HS-5 (cell line): Measurements from ENCODE around the gene EFNA2.

Source experiments
- DNase-seq: peaks from one replicate; pipeline ENCODE4 v3.0.0-alpha.2; 2012; ENCODE audit warnings: low read depth

The EFNA2 gene

GRCh38 chr19:1284293-1284978 is 1.2 kb upstream of the EFNA2 start:
- no peak for DNase-seq

GRCh38 chr19:1284979-1285736 is 515 bp upstream of the EFNA2 start:
- no peak for DNase-seq

GRCh38 chr19:1286487-1287353 is 1.0 kb downstream of the EFNA2 start:
- no peak for DNase-seq

GRCh38 chr19:1287354-1288225 is 1.9 kb downstream of the EFNA2 start:
- no peak for DNase-seq

GRCh38 chr19:1288226-1288612 is 2.5 kb downstream of the EFNA2 start:
- DNase-seq, result no peak

GRCh38 chr19:1288833-1289685 is 3.4 kb downstream of the EFNA2 start:
- no peak for DNase-seq

GRCh38 chr19:1289686-1290025 is 4.0 kb downstream of the EFNA2 start:
- DNase-seq, result no peak

- DNase-seq, result no peak
These were observed 4.6 kb downstream of the EFNA2 start for GRCh38 chr19:1290196-1290702.

- DNase-seq, result no peak
These were observed 5.3 kb downstream of the EFNA2 start for GRCh38 chr19:1290703-1291651.

GRCh38 chr19:1291761-1292418 is 6.2 kb downstream of the EFNA2 start:
- no peak for DNase-seq

GRCh38 chr19:1292419-1293151 is 6.9 kb downstream of the EFNA2 start:
- no peak for DNase-seq

GRCh38 chr19:1293782-1294604 is 8.3 kb downstream of the EFNA2 start:
- DNase-seq, result no peak

GRCh38 chr19:1294688-1295087 is 9.0 kb downstream of the EFNA2 start:
- DNase-seq, result no peak

GRCh38 chr19:1295169-1296012 is 9.7 kb downstream of the EFNA2 start:
- no peak for DNase-seq

GRCh38 chr19:1296078-1296477 is 10.4 kb downstream of the EFNA2 start:
- no peak for DNase-seq

GRCh38 chr19:1296575-1297271 is 11.1 kb downstream of the EFNA2 start:
- no peak for DNase-seq
